ENCODE measurements around the gene PTDSS2.

PTDSS2 gene

GRCh38 chr11:532986-533585 is 83.0 kb downstream of the PTDSS2 start:
- no peak for DNase-seq (ENCODE audit: low spot score)

DNA sequence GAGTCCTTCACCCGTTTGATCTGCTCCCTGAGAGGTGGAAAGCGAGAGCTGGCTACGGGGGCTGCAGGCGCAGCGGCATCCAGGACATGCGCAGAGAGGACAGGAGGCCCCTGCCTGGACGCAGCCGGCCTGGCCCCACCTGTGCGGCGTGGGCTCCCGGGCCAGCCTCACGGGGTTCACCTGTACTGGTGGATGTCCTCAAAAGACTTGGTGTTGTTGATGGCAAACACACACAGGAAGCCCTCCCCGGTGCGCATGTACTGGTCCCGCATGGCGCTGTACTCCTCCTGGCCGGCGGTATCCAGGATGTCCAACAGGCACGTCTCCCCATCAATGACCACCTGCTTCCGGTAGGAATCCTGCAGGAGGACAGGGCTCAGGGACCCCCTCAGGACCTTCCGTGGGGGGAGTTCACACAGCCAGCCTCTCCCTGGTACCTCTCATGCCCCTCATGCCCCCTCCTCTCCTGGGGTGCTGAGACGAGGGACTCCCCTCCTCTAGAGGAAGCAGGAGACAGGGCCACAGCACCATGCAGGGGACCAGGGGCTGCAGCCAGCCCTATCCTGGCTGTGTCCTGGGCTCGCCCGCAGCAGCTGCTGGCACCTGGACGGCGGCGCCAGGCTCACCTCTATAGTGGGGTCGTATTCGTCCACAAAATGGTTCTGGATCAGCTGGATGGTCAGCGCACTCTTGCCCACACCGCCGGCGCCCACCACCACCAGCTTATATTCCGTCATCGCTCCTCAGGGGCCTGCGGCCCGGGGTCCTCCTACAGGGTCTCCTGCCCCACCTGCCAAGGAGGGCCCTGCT is 83.7 kb downstream of the PTDSS2 start:
- no peak for DNase-seq (ENCODE audit: low spot score)

- DNase-seq (ENCODE audit: low spot score): no peak
These were observed 84.5 kb downstream of the PTDSS2 start for GRCh38 chr11:534396-535209.

DNA sequence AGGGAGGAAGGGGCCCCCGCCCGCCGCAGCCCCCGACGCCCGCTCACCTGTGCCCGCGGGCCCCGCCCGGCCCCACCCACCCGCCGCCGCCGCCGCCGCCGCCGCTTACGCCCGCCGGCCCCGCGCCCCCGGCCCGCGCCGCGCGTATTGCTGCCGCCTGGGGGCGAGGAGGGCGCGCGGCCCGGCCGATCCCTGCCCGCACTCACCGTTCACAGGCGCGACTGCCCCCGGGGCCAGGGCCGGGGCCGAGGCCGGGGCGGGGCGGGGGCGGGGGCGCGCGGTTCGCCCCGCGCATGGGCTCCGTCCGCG is 85.1 kb downstream of the PTDSS2 start:
- DNase-seq (ENCODE audit: low spot score): no peak

DNA sequence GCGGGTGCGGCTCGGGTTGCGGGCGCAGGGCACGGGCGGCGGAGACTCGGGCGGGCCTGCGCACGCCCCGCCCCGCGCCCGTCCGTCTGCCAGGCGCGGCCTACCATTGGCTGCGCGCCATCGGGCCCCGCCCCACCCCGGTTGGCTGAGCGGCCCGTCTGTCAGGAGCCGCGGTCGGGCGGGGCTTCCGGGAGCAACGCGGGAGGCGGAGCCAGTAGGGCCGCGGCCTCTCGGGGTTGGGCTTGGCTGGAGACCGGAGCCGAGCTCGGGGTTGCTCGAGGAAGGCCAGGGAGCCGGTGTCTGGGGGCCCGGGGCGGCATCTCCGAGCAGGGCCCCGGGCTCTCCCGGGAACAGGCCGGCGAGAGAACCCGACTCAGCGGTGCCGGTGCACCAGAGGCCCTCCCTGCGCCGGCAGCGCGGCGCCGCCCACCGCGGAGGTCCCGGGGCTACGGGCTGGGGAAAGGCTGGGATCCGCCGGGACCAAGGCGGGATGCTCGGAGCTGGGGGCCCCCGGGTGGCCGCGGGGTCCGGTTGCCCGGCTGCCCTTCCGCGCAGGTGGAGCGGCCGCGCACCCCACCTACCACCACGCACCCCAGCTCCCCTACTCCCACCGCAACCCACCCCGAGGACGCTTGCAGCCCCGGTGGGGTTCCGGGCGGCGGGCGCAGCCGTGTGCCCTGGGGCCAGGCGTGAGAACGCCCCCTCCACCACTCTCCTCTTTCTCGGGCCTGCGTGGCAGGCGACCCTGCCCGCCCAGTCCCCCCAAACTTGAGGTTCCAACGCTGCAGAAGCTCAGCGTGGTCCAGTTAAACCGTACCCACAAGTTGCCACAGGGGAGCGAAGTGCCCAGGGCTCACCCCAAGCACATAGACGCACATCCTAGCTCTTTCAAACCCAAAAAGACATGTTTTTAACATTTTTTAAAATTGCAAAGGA is 85.7 kb downstream of the PTDSS2 start, which contains the start of gene HRAS:
HRAS (minus strand) TSS at position 58 of the 936 bp plus-strand sequence.
- peak; percentile 93 for DNase-seq (ENCODE audit: low spot score)

- DNase-seq (ENCODE audit: low spot score): peak; percentile 42
These were observed 87.0 kb downstream of the PTDSS2 start, which contains the start of gene LRRC56 for GRCh38 chr11:536841-537621. Gene LRRC56, plus strand, starts transcription at chr11:537527. Its CDS starts 3,158 bp downstream, at chr11:540685.

DNA sequence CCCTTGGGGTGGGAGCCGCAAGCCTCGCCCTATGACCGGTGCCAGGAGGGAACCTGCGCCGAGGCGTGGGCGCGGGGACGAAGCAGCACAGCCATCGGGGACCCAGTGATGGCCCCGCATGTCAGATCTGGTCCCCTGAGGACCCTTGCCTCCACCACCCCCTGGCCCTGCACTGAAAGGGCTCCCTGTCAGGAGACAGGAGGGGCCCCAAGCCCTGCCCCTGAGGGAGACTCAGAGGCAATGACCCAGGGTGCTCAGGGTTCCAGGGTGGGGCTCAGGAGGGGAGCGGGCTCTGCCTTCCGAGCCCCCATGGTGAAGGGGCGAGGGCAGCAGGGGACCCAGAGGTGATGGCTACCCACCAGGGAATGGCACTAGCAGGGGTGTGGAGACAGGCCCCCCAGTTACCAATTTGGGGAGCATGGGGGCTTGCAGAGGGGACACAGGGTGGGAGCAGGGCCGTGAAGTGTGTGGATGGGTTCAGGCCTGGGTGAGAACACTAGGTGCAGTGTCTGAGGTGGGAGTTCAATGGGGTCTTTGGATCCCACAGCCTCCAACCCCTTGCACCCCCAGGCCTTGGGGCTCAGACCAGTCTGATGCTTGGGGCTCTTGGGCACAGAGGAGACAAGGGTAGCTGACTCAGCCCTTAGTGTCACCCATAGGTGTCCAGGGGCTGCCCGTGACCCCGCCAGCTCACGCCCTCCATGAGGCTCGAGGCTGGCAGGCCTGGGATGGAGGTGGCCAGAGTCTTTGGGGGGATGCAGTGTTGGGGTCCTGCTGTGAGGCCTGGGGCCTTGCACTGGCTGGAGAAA is 87.7 kb downstream of the PTDSS2 start:
- DNase-seq (ENCODE audit: low spot score): no peak

DNA sequence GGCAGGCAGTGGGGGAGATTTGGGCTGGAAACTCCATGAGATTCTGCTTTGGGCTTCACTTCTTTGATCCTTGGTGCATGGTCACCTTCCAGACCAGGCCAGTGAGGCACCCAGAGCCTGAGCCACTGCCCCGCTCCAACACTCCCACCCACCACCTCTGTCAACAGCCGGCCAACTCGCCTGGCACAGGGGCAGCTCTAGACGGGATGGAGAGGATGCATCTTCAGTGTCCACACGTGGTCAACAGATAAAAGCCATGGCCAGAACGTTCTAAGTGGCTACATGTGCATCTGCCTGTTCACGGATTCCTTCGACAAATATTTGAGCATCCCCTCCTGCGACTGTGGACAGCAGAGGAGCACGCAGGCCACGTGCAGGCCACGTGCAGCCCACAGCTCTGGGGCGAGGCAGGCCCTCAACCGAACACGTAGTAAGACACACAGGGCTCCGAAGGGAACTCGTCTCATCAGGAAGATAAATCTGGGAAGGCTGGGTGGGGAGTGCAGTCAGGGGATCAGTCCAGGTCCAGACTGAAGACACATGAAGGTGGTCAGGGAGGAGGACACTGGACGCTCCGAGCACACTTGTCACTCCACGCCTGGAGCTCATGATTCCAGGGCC is 88.5 kb downstream of the PTDSS2 start:
- DNase-seq (ENCODE audit: low spot score): no peak

DNA sequence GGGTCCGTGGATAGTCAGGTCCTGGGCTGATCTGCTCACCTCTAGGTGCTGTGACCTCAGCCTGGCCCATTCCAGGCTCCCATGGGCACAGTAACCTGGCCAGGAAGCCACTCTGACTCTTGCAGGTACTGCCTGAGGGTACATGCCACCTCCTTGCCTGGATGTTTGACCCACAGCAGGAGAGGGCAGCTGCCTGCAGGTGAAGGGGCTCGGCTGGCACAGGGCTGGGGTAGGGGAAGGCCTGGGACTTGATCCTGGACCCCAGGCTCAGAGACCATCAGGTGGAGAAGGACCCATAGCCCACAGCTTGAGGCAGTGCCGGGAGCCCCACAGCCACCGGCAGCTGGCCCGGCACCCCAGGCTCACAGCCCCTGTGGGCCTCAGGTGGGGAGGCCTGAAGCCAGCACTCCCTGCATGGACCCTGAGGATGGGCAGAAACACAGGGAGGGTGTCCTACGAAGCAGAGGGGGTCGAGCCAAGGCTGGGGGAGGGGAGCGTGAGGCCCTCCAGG is 89.9 kb downstream of the PTDSS2 start:
- DNase-seq (ENCODE audit: low spot score): no peak

Data from cerebellar cortex (tissue), 1 donor.